ENCODE results near the gene NMNAT3.

GRCh38 chr3:139660269-139660668 lies 17.5 kb downstream of the NMNAT3 start:
- TF ChIP-seq, protein P1, sequence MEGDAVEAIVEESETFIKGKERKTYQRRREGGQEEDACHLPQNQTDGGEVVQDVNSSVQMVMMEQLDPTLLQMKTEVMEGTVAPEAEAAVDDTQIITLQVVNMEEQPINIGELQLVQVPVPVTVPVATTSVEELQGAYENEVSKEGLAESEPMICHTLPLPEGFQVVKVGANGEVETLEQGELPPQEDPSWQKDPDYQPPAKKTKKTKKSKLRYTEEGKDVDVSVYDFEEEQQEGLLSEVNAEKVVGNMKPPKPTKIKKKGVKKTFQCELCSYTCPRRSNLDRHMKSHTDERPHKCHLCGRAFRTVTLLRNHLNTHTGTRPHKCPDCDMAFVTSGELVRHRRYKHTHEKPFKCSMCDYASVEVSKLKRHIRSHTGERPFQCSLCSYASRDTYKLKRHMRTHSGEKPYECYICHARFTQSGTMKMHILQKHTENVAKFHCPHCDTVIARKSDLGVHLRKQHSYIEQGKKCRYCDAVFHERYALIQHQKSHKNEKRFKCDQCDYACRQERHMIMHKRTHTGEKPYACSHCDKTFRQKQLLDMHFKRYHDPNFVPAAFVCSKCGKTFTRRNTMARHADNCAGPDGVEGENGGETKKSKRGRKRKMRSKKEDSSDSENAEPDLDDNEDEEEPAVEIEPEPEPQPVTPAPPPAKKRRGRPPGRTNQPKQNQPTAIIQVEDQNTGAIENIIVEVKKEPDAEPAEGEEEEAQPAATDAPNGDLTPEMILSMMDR (conservative IDR thresholded peaks at IDR 0.05; ENCODE audit: low read length) = no peak
- TF ChIP-seq EZH2phosphoT487 (IDR thresholded peaks at IDR 0.05; ENCODE audit: borderline replicate concordance) = no peak

All from Loucy (cell line).